Fibroblast of lung (primary cell): ENCODE results near the gene PTX4.

ENCODE experiments used
- EZH2 ChIP-seq: IDR thresholded peaks from 2 replicates; pipeline ENCODE4 v1.5.1; 2012; ENCODE audit warnings: low read length, control low read depth, mild to moderate bottlenecking; ENCODE audit errors: missing control alignments
- TF ChIP-seq, protein P1 (sequence below), 2 donors: IDR thresholded peaks in 1 of 2; conservative IDR thresholded peaks in 1 of 2; 1 replicate in 1 of 2; 2 replicates in 1 of 2; pipeline ENCODE4 v1.5.1; 2011 to 2012; ENCODE audit warnings: low read length in 2 of 2, control low read depth in 1 of 2, inconsistent platforms in 1 of 2, low read depth in 1 of 2, mild to moderate bottlenecking in 1 of 2

DNA sequence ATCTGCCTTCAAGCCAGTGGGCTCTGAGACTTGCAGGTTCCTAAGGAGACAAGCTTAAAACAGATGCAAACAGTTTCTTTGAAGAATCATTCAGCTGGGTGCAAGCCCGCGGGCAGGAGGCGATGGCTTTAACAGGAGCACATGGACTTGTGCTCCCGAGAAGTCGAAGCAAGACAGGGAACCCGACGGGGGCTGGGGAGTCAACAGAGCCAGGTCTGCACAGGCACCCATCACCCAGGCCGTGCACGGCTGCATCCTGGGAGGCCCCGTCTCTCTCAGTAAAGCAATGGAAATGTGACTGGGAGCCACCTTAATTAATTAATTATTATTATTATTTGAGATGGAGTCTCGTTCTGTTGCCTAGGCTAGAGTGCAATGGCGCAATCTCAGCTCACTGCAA lies 333 bp upstream of the PTX4 start:
- TF ChIP-seq, protein P1, sequence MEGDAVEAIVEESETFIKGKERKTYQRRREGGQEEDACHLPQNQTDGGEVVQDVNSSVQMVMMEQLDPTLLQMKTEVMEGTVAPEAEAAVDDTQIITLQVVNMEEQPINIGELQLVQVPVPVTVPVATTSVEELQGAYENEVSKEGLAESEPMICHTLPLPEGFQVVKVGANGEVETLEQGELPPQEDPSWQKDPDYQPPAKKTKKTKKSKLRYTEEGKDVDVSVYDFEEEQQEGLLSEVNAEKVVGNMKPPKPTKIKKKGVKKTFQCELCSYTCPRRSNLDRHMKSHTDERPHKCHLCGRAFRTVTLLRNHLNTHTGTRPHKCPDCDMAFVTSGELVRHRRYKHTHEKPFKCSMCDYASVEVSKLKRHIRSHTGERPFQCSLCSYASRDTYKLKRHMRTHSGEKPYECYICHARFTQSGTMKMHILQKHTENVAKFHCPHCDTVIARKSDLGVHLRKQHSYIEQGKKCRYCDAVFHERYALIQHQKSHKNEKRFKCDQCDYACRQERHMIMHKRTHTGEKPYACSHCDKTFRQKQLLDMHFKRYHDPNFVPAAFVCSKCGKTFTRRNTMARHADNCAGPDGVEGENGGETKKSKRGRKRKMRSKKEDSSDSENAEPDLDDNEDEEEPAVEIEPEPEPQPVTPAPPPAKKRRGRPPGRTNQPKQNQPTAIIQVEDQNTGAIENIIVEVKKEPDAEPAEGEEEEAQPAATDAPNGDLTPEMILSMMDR (conservative IDR thresholded peaks at IDR 0.05 in 1 of 2, IDR thresholded peaks at IDR 0.05 in 1 of 2; ENCODE audit: low read depth in 1 of 2, low read length in 2 of 2), result no peak
- no peak for TF ChIP-seq EZH2
